ENCODE measurements around the gene ADAM12.

- TF ChIP-seq ZNF331 (CRISPR knock-in tag; IDR thresholded peaks at IDR 0.05; ENCODE audit: low read depth) = no peak
- TF ChIP-seq, protein P1, sequence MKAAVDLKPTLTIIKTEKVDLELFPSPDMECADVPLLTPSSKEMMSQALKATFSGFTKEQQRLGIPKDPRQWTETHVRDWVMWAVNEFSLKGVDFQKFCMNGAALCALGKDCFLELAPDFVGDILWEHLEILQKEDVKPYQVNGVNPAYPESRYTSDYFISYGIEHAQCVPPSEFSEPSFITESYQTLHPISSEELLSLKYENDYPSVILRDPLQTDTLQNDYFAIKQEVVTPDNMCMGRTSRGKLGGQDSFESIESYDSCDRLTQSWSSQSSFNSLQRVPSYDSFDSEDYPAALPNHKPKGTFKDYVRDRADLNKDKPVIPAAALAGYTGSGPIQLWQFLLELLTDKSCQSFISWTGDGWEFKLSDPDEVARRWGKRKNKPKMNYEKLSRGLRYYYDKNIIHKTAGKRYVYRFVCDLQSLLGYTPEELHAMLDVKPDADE (IDR thresholded peaks at IDR 0.05) = no peak
- TF ChIP-seq EZH2 (IDR thresholded peaks at IDR 0.05; ENCODE audit: low read depth, unreplicated experiment) = no peak
- no peak for TF ChIP-seq CTCF (conservative IDR thresholded peaks at IDR 0.05; ENCODE audit: low read depth in 2 of 2)
- no peak for TF ChIP-seq JUNB (IDR thresholded peaks at IDR 0.05; ENCODE audit: unreplicated experiment)
- no peak for TF ChIP-seq EZH2phosphoT487 (IDR thresholded peaks at IDR 0.05; ENCODE audit: unreplicated experiment)
- no peak for TF ChIP-seq POLR2AphosphoS5 (IDR thresholded peaks at IDR 0.05; ENCODE audit: low read depth)
- TF ChIP-seq, protein P2, sequence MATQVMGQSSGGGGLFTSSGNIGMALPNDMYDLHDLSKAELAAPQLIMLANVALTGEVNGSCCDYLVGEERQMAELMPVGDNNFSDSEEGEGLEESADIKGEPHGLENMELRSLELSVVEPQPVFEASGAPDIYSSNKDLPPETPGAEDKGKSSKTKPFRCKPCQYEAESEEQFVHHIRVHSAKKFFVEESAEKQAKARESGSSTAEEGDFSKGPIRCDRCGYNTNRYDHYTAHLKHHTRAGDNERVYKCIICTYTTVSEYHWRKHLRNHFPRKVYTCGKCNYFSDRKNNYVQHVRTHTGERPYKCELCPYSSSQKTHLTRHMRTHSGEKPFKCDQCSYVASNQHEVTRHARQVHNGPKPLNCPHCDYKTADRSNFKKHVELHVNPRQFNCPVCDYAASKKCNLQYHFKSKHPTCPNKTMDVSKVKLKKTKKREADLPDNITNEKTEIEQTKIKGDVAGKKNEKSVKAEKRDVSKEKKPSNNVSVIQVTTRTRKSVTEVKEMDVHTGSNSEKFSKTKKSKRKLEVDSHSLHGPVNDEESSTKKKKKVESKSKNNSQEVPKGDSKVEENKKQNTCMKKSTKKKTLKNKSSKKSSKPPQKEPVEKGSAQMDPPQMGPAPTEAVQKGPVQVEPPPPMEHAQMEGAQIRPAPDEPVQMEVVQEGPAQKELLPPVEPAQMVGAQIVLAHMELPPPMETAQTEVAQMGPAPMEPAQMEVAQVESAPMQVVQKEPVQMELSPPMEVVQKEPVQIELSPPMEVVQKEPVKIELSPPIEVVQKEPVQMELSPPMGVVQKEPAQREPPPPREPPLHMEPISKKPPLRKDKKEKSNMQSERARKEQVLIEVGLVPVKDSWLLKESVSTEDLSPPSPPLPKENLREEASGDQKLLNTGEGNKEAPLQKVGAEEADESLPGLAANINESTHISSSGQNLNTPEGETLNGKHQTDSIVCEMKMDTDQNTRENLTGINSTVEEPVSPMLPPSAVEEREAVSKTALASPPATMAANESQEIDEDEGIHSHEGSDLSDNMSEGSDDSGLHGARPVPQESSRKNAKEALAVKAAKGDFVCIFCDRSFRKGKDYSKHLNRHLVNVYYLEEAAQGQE (IDR thresholded peaks at IDR 0.05; ENCODE audit: unreplicated experiment) = no peak
- no peak for TF ChIP-seq CREB1 (CRISPR knock-in tag; IDR thresholded peaks at IDR 0.05; ENCODE audit: low read depth)
- TF ChIP-seq STAT1 (IDR thresholded peaks at IDR 0.05; ENCODE audit: unreplicated experiment) = no peak
- no peak for TF ChIP-seq ZNF114 (CRISPR knock-in tag; IDR thresholded peaks at IDR 0.05)
- no peak for TF ChIP-seq NANOG (IDR thresholded peaks at IDR 0.05; ENCODE audit: borderline replicate concordance)
- TF ChIP-seq ZNF462 (CRISPR knock-in tag; IDR thresholded peaks at IDR 0.05) = no peak
These were observed 169.3 kb downstream of the ADAM12 start for GRCh38 chr10:126218778-126219649.
